HepG2 (cell line): Measurements from ENCODE around the gene TMEM63B. TPM values are rescaled to one million over a fixed set of nuclear protein-coding genes. Genes with fewer than 3 reads are reported as not detected.

Source experiments
- JUND ChIP-seq: sonication (generic); formaldehyde crosslinking; IDR thresholded peaks from 2 replicates; pipeline ENCODE4 v1.8.0; 2022; ENCODE audit warnings: mild to moderate bottlenecking, missing genetic modification reagents
- MTA3 ChIP-seq: sonication (generic); formaldehyde crosslinking; IDR thresholded peaks from 2 replicates; pipeline ENCODE4 v1.4.0; 2020; ENCODE audit warnings: missing genetic modification reagents
- NRL ChIP-seq: sonication (generic); formaldehyde crosslinking; IDR thresholded peaks from 2 replicates; pipeline ENCODE4 v1.5.0; 2020; ENCODE audit warnings: missing genetic modification reagents, mild to moderate bottlenecking, moderate library complexity, borderline replicate concordance
- PCBP2 ChIP-seq: fragments of 200-400 bp; formaldehyde crosslinking; optimal IDR thresholded peaks from 2 replicates; pipeline ENCODE3; 2018; ENCODE audit warnings: low read length, low read depth; ENCODE audit not compliant: poor library complexity, severe bottlenecking
- SMC3 ChIP-seq: IDR thresholded peaks from 2 replicates; pipeline ENCODE4 v1.6.1; 2011; ENCODE audit warnings: low read length, improper control_type of control experiment
- ZFX ChIP-seq: sonication (generic); formaldehyde crosslinking; IDR thresholded peaks from 2 replicates; pipeline ENCODE4 v1.4.0; 2020; ENCODE audit warnings: mild to moderate bottlenecking, low read depth, missing genetic modification reagents, moderate library complexity
- ZNF101 ChIP-seq: sonication (generic); formaldehyde crosslinking; IDR thresholded peaks from 2 replicates; pipeline ENCODE4 v1.4.0; 2020; ENCODE audit warnings: mild to moderate bottlenecking, low read depth, missing genetic modification reagents, borderline replicate concordance
- ZNF33B ChIP-seq: sonication (generic); formaldehyde crosslinking; IDR thresholded peaks from 2 replicates; pipeline ENCODE4 v1.5.1; 2020; ENCODE audit warnings: mild to moderate bottlenecking, missing genetic modification reagents
- ZNF563 ChIP-seq: sonication (generic); formaldehyde crosslinking; IDR thresholded peaks from 2 replicates; pipeline ENCODE4 v1.8.0; 2022; ENCODE audit warnings: mild to moderate bottlenecking, moderate library complexity, missing genetic modification reagents
- ZNF839 ChIP-seq: sonication (generic); formaldehyde crosslinking; IDR thresholded peaks from 2 replicates; pipeline ENCODE4 v1.4.0; 2020; ENCODE audit warnings: missing genetic modification reagents, mild to moderate bottlenecking, borderline replicate concordance
- polyA plus RNA-seq, 8 experiments: library from polyadenylated mRNA; depleted of rRNA in 3 of 8; stranded (reverse) in 7 of 8; unstranded in 1 of 8; fragments of >200 nt; fragmentation: Illumina TruSeq in 4 of 8; extraction: Trizol in 4 of 8; gene quantifications; 2 replicates each; pipeline versions ENCODE4 v1.2.1 to v1.2.3, GENCODE V29; 2011 to 2016; ENCODE audit warnings: low read depth in 4 of 8, missing spikeins in 1 of 8, mixed read lengths in 1 of 8; ENCODE audit not compliant: insufficient read depth in 1 of 8
- total RNA-seq, 5 experiments: library from RNA; depleted of rRNA; stranded (reverse); fragments of >200 nt; fragmentation: Illumina TruSeq; extraction: Trizol; gene quantifications; 2 replicates each; pipeline ENCODE4 v1.2.3, GENCODE V29; 2016; ENCODE audit warnings: low read depth in 1 of 5
- TF ChIP-seq, protein P1 (sequence below): sonication (generic); formaldehyde crosslinking; IDR thresholded peaks from 2 replicates; pipeline ENCODE4 v1.5.1; 2020; ENCODE audit warnings: missing genetic modification reagents, mild to moderate bottlenecking, borderline replicate concordance
- TF ChIP-seq, protein P2 (sequence below): sonication (generic); formaldehyde crosslinking; IDR thresholded peaks from 2 replicates; pipeline ENCODE4 v1.4.0; 2020; ENCODE audit warnings: missing genetic modification reagents, borderline replicate concordance
- TF ChIP-seq, protein P3 (sequence below): sonication (generic); formaldehyde crosslinking; IDR thresholded peaks from 2 replicates; pipeline ENCODE4 v1.5.0; 2020; ENCODE audit warnings: missing genetic modification reagents
- TF ChIP-seq, protein P4 (sequence below): sonication (generic); formaldehyde crosslinking; IDR thresholded peaks from 2 replicates; pipeline ENCODE4 v1.4.0; 2020; ENCODE audit warnings: mild to moderate bottlenecking, missing genetic modification reagents

TMEM63B gene
- total and polyA plus RNA-seq, 2 of the 13 experiments (the other 11 are each of a cell fraction or from before 2014, with no cell fraction given): 27.4 to 75.8 TPM

DNA sequence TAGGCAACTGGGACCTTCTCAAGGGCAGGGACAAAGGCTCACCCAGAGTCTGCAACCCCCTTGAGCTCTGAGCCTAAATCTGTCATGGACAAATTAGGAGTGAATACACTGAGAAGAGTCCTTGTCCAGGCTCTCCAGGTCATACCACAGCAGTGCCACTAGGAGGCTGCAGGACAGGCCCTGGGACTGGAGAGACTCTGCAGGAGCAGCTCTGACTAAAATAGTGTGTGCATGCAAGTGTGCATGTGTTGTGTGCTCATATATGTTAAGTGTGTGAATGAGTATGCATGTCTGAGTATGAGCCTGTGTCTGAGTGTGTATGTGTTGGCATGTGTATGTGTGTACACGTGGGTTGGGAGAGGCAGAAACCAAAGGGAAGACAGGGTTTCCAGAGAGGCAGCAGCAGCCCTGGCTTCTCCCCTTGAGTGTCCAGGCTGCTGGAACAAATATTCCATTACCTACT, 27.2 kb upstream of the TMEM63B start (continued):
- no peak for TF ChIP-seq ZNF563 (CRISPR knock-in tag)
- TF ChIP-seq, protein P1, sequence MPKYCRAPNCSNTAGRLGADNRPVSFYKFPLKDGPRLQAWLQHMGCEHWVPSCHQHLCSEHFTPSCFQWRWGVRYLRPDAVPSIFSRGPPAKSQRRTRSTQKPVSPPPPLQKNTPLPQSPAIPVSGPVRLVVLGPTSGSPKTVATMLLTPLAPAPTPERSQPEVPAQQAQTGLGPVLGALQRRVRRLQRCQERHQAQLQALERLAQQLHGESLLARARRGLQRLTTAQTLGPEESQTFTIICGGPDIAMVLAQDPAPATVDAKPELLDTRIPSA: no peak
- TF ChIP-seq, protein P2, sequence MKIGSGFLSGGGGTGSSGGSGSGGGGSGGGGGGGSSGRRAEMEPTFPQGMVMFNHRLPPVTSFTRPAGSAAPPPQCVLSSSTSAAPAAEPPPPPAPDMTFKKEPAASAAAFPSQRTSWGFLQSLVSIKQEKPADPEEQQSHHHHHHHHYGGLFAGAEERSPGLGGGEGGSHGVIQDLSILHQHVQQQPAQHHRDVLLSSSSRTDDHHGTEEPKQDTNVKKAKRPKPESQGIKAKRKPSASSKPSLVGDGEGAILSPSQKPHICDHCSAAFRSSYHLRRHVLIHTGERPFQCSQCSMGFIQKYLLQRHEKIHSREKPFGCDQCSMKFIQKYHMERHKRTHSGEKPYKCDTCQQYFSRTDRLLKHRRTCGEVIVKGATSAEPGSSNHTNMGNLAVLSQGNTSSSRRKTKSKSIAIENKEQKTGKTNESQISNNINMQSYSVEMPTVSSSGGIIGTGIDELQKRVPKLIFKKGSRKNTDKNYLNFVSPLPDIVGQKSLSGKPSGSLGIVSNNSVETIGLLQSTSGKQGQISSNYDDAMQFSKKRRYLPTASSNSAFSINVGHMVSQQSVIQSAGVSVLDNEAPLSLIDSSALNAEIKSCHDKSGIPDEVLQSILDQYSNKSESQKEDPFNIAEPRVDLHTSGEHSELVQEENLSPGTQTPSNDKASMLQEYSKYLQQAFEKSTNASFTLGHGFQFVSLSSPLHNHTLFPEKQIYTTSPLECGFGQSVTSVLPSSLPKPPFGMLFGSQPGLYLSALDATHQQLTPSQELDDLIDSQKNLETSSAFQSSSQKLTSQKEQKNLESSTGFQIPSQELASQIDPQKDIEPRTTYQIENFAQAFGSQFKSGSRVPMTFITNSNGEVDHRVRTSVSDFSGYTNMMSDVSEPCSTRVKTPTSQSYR: no peak
- TF ChIP-seq ZNF33B (CRISPR knock-in tag): no peak; the same call in 1 of the 2 replicates
- TF ChIP-seq NRL (CRISPR knock-in tag): no peak
- TF ChIP-seq SMC3: peak; percentile 91
- TF ChIP-seq MTA3: no peak
- TF ChIP-seq JUND (CRISPR knock-in tag): no peak
- TF ChIP-seq, protein P3, sequence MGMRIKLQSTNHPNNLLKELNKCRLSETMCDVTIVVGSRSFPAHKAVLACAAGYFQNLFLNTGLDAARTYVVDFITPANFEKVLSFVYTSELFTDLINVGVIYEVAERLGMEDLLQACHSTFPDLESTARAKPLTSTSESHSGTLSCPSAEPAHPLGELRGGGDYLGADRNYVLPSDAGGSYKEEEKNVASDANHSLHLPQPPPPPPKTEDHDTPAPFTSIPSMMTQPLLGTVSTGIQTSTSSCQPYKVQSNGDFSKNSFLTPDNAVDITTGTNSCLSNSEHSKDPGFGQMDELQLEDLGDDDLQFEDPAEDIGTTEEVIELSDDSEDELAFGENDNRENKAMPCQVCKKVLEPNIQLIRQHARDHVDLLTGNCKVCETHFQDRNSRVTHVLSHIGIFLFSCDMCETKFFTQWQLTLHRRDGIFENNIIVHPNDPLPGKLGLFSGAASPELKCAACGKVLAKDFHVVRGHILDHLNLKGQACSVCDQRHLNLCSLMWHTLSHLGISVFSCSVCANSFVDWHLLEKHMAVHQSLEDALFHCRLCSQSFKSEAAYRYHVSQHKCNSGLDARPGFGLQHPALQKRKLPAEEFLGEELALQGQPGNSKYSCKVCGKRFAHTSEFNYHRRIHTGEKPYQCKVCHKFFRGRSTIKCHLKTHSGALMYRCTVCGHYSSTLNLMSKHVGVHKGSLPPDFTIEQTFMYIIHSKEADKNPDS (CRISPR knock-in tag): 0 out of 2 replicates have a peak, but pooled peaks have one; percentile 53
- no peak for TF ChIP-seq ZNF101 (CRISPR knock-in tag)
- TF ChIP-seq PCBP2: no peak
- TF ChIP-seq ZNF839 (CRISPR knock-in tag): no peak
- TF ChIP-seq, protein P4, sequence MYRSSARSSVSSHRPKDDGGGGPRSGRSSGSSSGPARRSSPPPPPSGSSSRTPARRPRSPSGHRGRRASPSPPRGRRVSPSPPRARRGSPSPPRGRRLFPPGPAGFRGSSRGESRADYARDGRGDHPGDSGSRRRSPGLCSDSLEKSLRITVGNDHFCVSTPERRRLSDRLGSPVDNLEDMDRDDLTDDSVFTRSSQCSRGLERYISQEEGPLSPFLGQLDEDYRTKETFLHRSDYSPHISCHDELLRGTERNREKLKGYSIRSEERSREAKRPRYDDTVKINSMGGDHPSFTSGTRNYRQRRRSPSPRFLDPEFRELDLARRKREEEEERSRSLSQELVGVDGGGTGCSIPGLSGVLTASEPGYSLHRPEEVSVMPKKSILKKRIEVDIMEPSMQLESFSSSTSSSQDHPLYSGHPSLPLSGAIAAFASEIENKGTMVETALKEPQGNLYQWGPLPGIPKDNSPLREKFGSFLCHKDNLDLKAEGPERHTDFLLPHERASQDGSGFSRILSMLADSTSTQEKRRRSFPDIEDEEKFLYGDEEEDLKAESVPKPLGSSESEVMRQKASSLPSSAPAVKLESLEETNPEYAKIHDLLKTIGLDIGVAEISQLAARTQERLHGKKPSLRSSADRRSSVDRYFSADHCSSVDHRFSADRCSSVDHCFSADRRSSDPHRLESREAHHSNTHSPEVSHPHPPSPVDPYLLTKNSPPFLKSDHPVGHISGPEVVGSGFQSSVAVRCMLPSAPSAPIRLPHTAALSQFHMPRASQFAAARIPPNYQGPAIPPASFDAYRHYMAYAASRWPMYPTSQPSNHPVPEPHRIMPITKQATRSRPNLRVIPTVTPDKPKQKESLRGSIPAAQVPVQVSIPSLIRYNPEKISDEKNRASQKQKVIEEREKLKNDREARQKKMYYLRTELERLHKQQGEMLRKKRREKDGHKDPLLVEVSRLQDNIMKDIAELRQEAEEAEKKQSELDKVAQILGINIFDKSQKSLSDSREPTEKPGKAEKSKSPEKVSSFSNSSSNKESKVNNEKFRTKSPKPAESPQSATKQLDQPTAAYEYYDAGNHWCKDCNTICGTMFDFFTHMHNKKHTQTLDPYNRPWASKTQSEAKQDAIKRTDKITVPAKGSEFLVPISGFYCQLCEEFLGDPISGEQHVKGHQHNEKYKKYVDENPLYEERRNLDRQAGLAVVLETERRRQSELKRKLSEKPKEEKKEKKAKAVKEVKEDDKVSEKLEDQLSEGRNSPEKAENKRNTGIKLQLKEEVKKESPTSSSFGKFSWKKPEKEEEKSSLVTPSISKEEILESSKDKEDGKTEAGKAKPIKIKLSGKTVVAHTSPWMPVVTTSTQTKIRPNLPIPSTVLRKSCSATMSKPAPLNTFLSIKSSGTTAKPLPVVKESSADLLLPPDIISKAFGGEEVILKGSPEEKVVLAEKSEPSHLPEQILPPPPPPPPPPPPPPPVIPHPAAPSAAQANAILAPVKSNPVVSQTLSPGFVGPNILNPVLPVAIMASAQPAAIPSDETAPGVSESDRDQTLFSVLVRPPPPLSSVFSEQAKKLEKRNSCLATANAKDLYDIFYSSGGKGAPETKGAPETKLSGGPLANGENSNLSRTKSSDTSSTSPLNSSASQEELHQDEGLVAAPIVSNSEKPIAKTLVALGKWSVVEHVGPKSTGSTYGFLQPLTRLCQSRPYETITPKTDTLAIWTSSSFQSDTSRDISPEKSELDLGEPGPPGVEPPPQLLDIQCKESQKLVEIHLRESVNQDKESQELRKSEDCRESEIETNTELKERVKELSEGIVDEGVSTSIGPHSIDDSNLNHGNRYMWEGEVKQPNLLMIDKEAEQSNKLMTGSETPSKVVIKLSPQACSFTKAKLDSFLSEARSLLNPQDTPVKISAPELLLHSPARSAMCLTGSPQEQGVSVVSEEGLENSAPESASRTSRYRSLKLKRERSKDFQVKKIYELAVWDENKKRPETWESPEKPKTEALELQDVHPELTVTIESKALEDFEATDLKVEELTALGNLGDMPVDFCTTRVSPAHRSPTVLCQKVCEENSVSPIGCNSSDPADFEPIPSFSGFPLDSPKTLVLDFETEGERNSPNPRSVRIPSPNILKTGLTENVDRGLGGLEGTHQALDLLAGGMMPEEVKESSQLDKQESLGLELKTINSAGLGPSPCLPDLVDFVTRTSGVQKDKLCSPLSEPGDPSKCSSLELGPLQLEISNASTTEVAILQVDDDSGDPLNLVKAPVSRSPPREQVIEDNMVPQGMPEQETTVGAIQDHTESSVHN (CRISPR knock-in tag): no peak
- TF ChIP-seq ZFX (CRISPR knock-in tag): peak; percentile 62
